Upper lobe of left lung (tissue), 6 donors: Measurements from ENCODE around the gene RBM5. TPM values are rescaled to one million over a fixed set of nuclear protein-coding genes. Genes with fewer than 3 reads are reported as not detected.

Source experiments
- ATAC-seq, 2 donors: fragments of 200-7000 bp; cut with Tn5 transposase; one replicate each; pipeline ENCODE4 v1.9.1; 2022; ENCODE audit warnings: mild to moderate bottlenecking in 2 of 2, moderate library complexity in 2 of 2; ENCODE audit not compliant: low FRiP score in 2 of 2
- DNase-seq, 2 donors: peaks; one replicate each; pipeline ENCODE4 v3.0.0-alpha.2; 2019 to 2020
- H3K27ac ChIP-seq, 4 donors: fragments of 200-600 bp; sonication (generic); one replicate each; pipeline ENCODE4 v1.5.1; 2016 to 2019
- H3K27me3 ChIP-seq, 4 donors: fragments of 200-600 bp; sonication (generic); one replicate each; pipeline ENCODE4 v1.5.1; 2017 to 2019
- H3K36me3 ChIP-seq, 4 donors: fragments of 200-600 bp; sonication (generic); one replicate each; pipeline ENCODE4 v1.5.1; 2016 to 2019
- H3K4me1 ChIP-seq, 4 donors: fragments of 200-600 bp; sonication (generic); one replicate each; pipeline ENCODE4 v1.5.1; 2018 to 2019
- H3K4me3 ChIP-seq, 4 donors: fragments of 200-600 bp; sonication (generic); one replicate each; pipeline ENCODE4 v1.5.1; 2017 to 2019; ENCODE audit warnings: mild to moderate bottlenecking in 2 of 4, moderate library complexity in 1 of 4
- H3K9me3 ChIP-seq, 4 donors: fragments of 200-600 bp; sonication (generic); one replicate each; pipeline ENCODE4 v1.5.1; 2018 to 2019
- EP300 ChIP-seq, 4 donors: sonication (generic); formaldehyde crosslinking; IDR thresholded peaks; one replicate each; pipeline ENCODE4 v1.5.1; 2017; ENCODE audit warnings: antibody characterized with exemption in 4 of 4, control low read depth in 2 of 4
- POLR2A ChIP-seq, 4 donors: fragments of 450-650 bp; IDR thresholded peaks; one replicate each; pipeline ENCODE4 v1.5.1; 2016 to 2017; ENCODE audit warnings: antibody characterized with exemption in 4 of 4, mild to moderate bottlenecking in 2 of 4
- POLR2AphosphoS5 ChIP-seq, 2 donors: sonication (generic); formaldehyde crosslinking; IDR thresholded peaks; one replicate each; pipeline ENCODE4 v1.5.1; 2017; ENCODE audit warnings: antibody characterized with exemption in 2 of 2
- WGBS, 2 donors: methylation state at CpG; one replicate each; pipeline ENCODE4 v1.1.5; 2017 to 2018; 5-methylcytosine and 5-hydroxymethylcytosine counted together
- total RNA-seq, 6 donors: library from RNA; depleted of rRNA in 4 of 6; stranded (reverse); fragments of >200 nt in 4 of 6; gene quantifications; one replicate each; pipeline versions ENCODE4 v1.1.0 to v1.2.1, GENCODE V29; 2016 to 2021
- TF ChIP-seq, protein P1 (sequence below), 6 experiments: fragments of 450-650 bp in 4 of 6; fragments of 200-600 bp in 2 of 6; sonication (generic) in 2 of 6; IDR thresholded peaks; one replicate each; pipeline ENCODE4 v1.5.1; 2016 to 2019; ENCODE audit warnings: antibody characterized with exemption in 6 of 6
- donor health status: DM: no; HTN: no; CAD: no; lungs with moderate emphysema.
- donor health status: DM: no; HTN: yes; CAD: no; lungs with severe emphysema.

Gene RBM5
- total RNA-seq, 6 donors from 2014 or later: 130 to 713 (median 189) TPM

DNA sequence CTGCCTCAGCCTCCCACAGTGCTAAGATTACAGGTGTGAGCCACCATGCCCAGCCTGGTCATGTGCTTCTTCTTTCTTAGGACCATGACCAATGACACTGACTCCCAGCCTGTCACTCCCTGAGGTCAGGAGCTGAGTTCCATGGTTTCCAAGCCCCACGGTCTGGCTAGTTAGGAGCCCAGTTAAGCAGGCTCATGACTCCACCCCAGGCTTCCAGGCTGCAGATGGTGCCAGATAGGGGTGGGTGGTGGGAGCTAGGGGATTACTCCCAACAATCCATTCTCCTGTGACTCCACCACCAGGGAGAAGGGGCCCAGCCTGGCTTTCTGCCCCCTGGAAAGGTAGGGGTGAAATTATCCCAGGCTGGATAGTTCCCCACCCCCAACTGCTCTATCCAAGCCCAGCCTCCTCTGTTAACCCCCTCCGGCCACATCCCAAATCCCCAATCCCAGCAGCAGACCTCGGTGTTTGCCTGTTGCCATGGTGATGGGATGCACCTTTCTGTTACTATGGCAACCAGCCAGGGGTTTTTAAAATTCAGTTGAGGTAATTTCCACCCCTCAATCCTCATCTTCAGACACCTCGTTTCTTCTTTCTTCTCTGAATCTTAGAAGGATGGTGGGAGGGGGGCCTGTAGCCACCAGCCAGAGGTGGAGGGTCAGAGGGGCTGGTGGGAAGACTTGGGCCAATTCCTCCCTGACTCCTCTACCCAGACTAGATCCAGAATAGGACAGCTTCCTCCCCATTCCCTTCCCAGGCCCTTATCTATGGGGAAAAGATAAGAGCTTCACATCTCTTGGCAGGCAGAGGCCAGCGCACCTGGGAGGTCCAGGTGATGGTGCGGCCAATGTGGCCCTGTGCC, 43.9 kb downstream of the RBM5 start:
- H3K27me3 ChIP-seq: no peaks in the 10 kb centered on the region
- H3K27ac ChIP-seq: no peak overlapping the region
- no peak for ATAC-seq
- no peak for DNase-seq
- H3K4me1 ChIP-seq: no peaks in the 10 kb centered on the region
- H3K9me3 ChIP-seq: no peaks in the 10 kb centered on the region
- H3K4me3 ChIP-seq: no peak overlapping the region
- 75 to 79% methylated on average over 5 of the region's 6 CpGs for WGBS, 2 donors
- TF ChIP-seq POLR2A (IDR thresholded peaks at IDR 0.05) (no peak), POLR2AphosphoS5 (IDR thresholded peaks at IDR 0.05) (no peak), EP300 (IDR thresholded peaks at IDR 0.05) (no peak)
- TF ChIP-seq, protein P1, sequence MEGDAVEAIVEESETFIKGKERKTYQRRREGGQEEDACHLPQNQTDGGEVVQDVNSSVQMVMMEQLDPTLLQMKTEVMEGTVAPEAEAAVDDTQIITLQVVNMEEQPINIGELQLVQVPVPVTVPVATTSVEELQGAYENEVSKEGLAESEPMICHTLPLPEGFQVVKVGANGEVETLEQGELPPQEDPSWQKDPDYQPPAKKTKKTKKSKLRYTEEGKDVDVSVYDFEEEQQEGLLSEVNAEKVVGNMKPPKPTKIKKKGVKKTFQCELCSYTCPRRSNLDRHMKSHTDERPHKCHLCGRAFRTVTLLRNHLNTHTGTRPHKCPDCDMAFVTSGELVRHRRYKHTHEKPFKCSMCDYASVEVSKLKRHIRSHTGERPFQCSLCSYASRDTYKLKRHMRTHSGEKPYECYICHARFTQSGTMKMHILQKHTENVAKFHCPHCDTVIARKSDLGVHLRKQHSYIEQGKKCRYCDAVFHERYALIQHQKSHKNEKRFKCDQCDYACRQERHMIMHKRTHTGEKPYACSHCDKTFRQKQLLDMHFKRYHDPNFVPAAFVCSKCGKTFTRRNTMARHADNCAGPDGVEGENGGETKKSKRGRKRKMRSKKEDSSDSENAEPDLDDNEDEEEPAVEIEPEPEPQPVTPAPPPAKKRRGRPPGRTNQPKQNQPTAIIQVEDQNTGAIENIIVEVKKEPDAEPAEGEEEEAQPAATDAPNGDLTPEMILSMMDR (IDR thresholded peaks at IDR 0.05): no peak
- H3K36me3 ChIP-seq: no peaks in the 10 kb centered on the region

DNA sequence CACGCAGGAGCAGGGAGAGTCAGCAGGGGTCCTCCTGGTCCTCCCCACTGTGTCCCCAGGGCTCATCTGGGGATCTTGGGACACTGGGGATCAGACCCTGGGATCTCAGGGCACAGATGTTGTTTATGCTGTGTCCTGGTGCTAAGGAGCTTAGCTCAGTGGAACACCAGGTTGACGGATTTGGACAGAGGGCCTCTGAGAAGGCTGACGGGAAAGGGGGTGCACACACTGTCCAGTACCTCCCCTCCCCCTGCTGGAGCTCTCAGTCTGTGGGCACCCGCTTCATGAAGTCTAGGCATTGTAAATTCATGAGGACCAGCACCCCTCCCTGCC, 44.5 kb downstream of the RBM5 start:
- 86 to 94% methylated on average over 1 to 4 of the region's 4 CpGs for WGBS, 2 donors
- ATAC-seq (no peak), DNase-seq (no peak)
- TF ChIP-seq, protein P1 (IDR thresholded peaks at IDR 0.05): no peak
- TF ChIP-seq POLR2A (IDR thresholded peaks at IDR 0.05): no peak
- TF ChIP-seq POLR2AphosphoS5 (IDR thresholded peaks at IDR 0.05): no peak
- no peak for TF ChIP-seq EP300 (IDR thresholded peaks at IDR 0.05)
- Histone ChIP-seq H3K27ac (no peak overlapping the region), H3K4me1 (peaks cover under 1 to 2% (median 1%) of the 10 kb centered on the region in 4 donors), H3K9me3 (no peaks in the 10 kb centered on the region), H3K36me3 (no peaks in the 10 kb centered on the region), H3K27me3 (no peaks in the 10 kb centered on the region), H3K4me3 (no peak overlapping the region)

DNA sequence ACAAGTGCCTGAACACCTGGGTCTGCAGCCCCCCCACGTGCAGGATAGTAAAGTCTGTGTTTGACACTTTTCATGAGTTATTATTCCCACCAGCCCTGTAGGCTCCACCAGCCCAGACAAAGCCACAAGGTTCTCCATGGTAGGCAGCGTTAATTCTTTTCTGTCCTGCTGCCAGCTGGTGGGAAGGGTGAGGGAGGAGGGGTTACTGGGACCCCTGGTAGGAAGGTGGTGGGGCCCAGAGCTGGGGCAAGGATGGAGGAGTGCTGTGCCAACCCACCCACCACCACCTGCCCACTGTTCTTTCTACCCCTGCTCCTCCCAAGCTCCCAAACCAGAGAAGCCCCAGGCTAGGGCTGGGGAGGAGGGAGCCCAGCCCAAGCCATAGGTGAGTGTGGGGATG, 45.6 kb downstream of the RBM5 start:
- 40 to 100% methylated on average over 1 to 2 of the region's 2 CpGs for WGBS, 2 donors
- TF ChIP-seq EP300 (IDR thresholded peaks at IDR 0.05): no peak
- TF ChIP-seq, protein P1 (IDR thresholded peaks at IDR 0.05): no peak
- no peak for TF ChIP-seq POLR2AphosphoS5 (IDR thresholded peaks at IDR 0.05)
- TF ChIP-seq POLR2A (IDR thresholded peaks at IDR 0.05): no peak
- DNase-seq: no peak
- no peaks in the 10 kb centered on the region for H3K36me3 ChIP-seq
- H3K4me3 ChIP-seq: no peak overlapping the region
- no peaks in the 10 kb centered on the region for H3K27me3 ChIP-seq
- no peak overlapping the region for H3K27ac ChIP-seq
- no peak for ATAC-seq
- H3K4me1 ChIP-seq: peaks cover 9 to 13% (median 12%) of the 10 kb centered on the region in 4 donors
- no peaks in the 10 kb centered on the region for H3K9me3 ChIP-seq

DNA sequence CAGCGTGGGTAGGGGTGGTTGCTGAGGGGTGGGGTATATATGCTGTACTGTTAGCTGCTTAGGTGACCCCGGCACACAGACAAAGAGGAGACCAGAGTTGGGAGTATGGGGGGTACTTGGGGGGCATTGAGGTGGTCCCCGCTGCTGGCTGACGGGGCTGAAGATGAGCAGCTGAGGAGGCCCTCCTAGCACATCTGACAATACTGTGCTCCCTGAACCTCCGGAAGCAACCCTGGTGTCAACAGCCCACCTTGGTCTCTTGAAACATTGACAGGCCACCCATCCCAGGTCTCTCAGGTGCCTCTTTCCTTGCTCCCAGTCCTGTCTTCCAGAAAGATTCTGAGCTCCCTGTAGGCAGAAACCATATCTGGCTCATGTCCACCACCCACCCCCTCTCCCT, 47.2 kb downstream of the RBM5 start:
- Histone ChIP-seq H3K4me3 (no peak overlapping the region), H3K4me1 (peaks cover 9 to 17% (median 13%) of the 10 kb centered on the region in 4 donors), H3K27me3 (no peaks in the 10 kb centered on the region), H3K27ac (no peak overlapping the region), H3K36me3 (no peaks in the 10 kb centered on the region), H3K9me3 (no peaks in the 10 kb centered on the region)
- no peak for DNase-seq
- 97 to 100% methylated on average over 5 of the region's 5 CpGs for WGBS, 2 donors
- no peak for TF ChIP-seq EP300 (IDR thresholded peaks at IDR 0.05)
- TF ChIP-seq POLR2AphosphoS5 (IDR thresholded peaks at IDR 0.05): no peak
- TF ChIP-seq, protein P1 (IDR thresholded peaks at IDR 0.05): no peak
- TF ChIP-seq POLR2A (IDR thresholded peaks at IDR 0.05): no peak
- ATAC-seq: no peak
